ENCODE results near the gene PDE4B. TPM values are rescaled to one million over a fixed set of nuclear protein-coding genes. Genes with fewer than 3 reads are reported as not detected.

Gene PDE4B
- total and polyA plus RNA-seq, 2 of the 13 experiments (the other 11 are each of a cell fraction or from before 2014, with no cell fraction given): not detected

DNA sequence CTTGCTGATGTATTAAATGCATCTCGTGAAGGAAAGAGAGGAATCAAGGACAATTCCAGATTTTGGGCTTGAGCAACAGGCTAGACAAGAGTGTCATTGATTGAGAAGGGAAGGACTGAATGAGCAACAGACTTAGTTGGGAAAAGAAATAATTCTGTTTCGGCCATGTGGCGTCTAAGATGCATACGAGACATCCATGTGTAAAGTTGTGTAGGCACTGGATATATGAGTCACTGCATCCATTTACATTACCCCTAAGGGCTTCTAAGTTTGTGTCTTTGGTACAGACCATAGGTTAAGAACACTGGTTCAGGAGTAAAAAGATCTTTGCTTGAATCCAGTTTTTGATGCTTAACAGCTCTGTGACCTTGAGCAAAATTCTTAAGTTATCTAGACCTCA lies 434.3 kb downstream of the PDE4B start:
- no peak overlapping the region for H3K4me3 ChIP-seq (replicated peaks in 1 of 3; ENCODE audit: insufficient read depth in 1 of 3, low read depth in 2 of 3, low read length in 3 of 3)
- in situ Hi-C loops (cut with HindIII; ENCODE audit: extremely low pct_ligation_motif_present, low pct_unique_long_range_greater_than_20kb): no loop called here
- no peak for DNase-seq (ENCODE audit: low spot score)
- POLR2A ChIA-PET: no interaction called here
- no peaks in the 10 kb centered on the region for H3K9me3 ChIP-seq (ENCODE audit: low read length)
- H3K27me3 ChIP-seq (ENCODE audit: control insufficient read depth in 1 of 2, insufficient read depth in 2 of 2, low read length in 2 of 2): no peaks in the 10 kb centered on the region
- no peak overlapping the region for H2AFZ ChIP-seq (ENCODE audit: low read length)
- H4K20me1 ChIP-seq (ENCODE audit: insufficient read depth, low read length): no peaks in the 10 kb centered on the region
- WGBS (ENCODE audit: low lambda C conversion rate): 60% methylated on average over 4 of the region's 4 CpGs
- CTCF ChIA-PET (ENCODE audit: low intra/inter-chr PET ratio, low total read pairs): no interaction called here
- no peaks in the 10 kb centered on the region for H3K79me2 ChIP-seq (ENCODE audit: insufficient read depth, low read length)
- no peak for ATAC-seq
- H3K27ac ChIP-seq (ENCODE audit: extremely low read length, insufficient read depth, low read length): no peak overlapping the region
- BruUV-seq (replicated peaks): no TSS peak
- H3K4me2 ChIP-seq (ENCODE audit: low read depth, low read length): no peak overlapping the region
- FAIRE-seq: no peak
- no peak overlapping the region for H3K9ac ChIP-seq (ENCODE audit: insufficient read depth, low read depth, low read length)
- intact Hi-C loops (cut with micrococcal nuclease; ENCODE audit: unreplicated experiment): no loop called here
- H3K4me1 ChIP-seq (ENCODE audit: insufficient read depth, low read length): no peaks in the 10 kb centered on the region
- TF ChIP-seq XBP1 (CRISPR knock-in tag; IDR thresholded peaks at IDR 0.05) (no peak), SAP130 (CRISPR knock-in tag; IDR thresholded peaks at IDR 0.05; ENCODE audit: low read depth) (no peak), ZNF12 (CRISPR knock-in tag; IDR thresholded peaks at IDR 0.05) (no peak), CENPT (CRISPR knock-in tag; IDR thresholded peaks at IDR 0.05; ENCODE audit: low read depth) (no peak)
- TF ChIP-seq, protein P1, sequence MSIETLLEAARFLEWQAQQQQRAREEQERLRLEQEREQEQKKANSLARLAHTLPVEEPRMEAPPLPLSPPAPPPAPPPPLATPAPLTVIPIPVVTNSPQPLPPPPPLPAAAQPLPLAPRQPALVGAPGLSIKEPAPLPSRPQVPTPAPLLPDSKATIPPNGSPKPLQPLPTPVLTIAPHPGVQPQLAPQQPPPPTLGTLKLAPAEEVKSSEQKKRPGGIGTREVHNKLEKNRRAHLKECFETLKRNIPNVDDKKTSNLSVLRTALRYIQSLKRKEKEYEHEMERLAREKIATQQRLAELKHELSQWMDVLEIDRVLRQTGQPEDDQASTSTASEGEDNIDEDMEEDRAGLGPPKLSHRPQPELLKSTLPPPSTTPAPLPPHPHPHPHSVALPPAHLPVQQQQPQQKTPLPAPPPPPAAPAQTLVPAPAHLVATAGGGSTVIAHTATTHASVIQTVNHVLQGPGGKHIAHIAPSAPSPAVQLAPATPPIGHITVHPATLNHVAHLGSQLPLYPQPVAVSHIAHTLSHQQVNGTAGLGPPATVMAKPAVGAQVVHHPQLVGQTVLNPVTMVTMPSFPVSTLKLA (IDR thresholded peaks at IDR 0.05): peak; percentile 18; the same call in 1 of the 2 replicates
- H3K36me3 ChIP-seq (replicated peaks in 1 of 2; ENCODE audit: control insufficient read depth in 1 of 2, insufficient read depth in 2 of 2, low read length in 2 of 2): no peaks in the 10 kb centered on the region

DNA sequence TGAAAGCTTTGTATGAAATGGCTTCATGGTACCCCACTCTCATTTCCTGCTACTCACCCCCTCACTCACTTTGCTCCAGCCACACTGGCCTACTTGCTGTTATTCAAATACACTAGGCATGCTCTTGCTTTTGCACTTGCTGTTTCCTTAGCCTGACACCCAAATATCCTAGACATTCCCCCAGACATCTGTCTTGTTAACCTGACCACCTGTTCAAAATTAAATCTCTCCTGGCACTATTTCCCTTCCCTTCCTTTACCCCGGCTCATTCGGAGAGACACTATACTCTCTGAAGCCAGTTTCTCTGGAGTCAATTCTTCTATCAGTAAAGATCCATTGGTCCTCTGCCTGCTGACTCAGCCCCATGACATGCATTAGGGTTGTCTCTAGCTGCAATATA lies 435.3 kb downstream of the PDE4B start:
- TF ChIP-seq STAG1 (CRISPR knock-in tag; IDR thresholded peaks at IDR 0.05) (no peak), HOXA5 (CRISPR knock-in tag; IDR thresholded peaks at IDR 0.05) (no peak), U2AF1 (optimal IDR thresholded peaks at IDR 0.05; ENCODE audit: low read depth, low read length) (no peak), ZNF598 (CRISPR knock-in tag; IDR thresholded peaks at IDR 0.05; ENCODE audit: borderline replicate concordance) (no peak), ARNT (IDR thresholded peaks at IDR 0.05) (no peak), SNAPC5 (CRISPR knock-in tag; IDR thresholded peaks at IDR 0.05; ENCODE audit: borderline replicate concordance) (no peak), ZNF468 (CRISPR knock-in tag; IDR thresholded peaks at IDR 0.05) (no peak), ZBTB8A (CRISPR knock-in tag; IDR thresholded peaks at IDR 0.05; ENCODE audit: borderline replicate concordance, low read depth) (no peak), DR1 (CRISPR knock-in tag; IDR thresholded peaks at IDR 0.05) (no peak), CREM (IDR thresholded peaks at IDR 0.05) (no peak), CREM (CRISPR knock-in tag; IDR thresholded peaks at IDR 0.05) (no peak), SAFB2 (CRISPR knock-in tag; IDR thresholded peaks at IDR 0.05; ENCODE audit: borderline replicate concordance, low read depth) (no peak), ZNF331 (CRISPR knock-in tag; IDR thresholded peaks at IDR 0.05) (no peak), ZNF776 (CRISPR knock-in tag; IDR thresholded peaks at IDR 0.05) (no peak), BCL6 (CRISPR knock-in tag; IDR thresholded peaks at IDR 0.05) (no peak), ZNF747 (CRISPR knock-in tag; IDR thresholded peaks at IDR 0.05; ENCODE audit: borderline replicate concordance) (no peak), ZFAT (CRISPR knock-in tag; conservative IDR thresholded peaks at IDR 0.05) (no peak)
- Histone ChIP-seq H3K4me1 (ENCODE audit: insufficient read depth, low read length) (no peaks in the 10 kb centered on the region), H3K4me3 (replicated peaks in 1 of 3; ENCODE audit: insufficient read depth in 1 of 3, low read depth in 2 of 3, low read length in 3 of 3) (no peak overlapping the region), H2AFZ (ENCODE audit: low read length) (no peak overlapping the region), H3K79me2 (ENCODE audit: insufficient read depth, low read length) (no peaks in the 10 kb centered on the region), H3K4me2 (ENCODE audit: low read depth, low read length) (no peak overlapping the region), H3K27ac (ENCODE audit: extremely low read length, insufficient read depth, low read length) (no peak overlapping the region), H3K9ac (ENCODE audit: insufficient read depth, low read depth, low read length) (no peak overlapping the region), H3K9me3 (ENCODE audit: low read length) (no peaks in the 10 kb centered on the region), H3K36me3 (replicated peaks in 1 of 2; ENCODE audit: control insufficient read depth in 1 of 2, insufficient read depth in 2 of 2, low read length in 2 of 2) (no peaks in the 10 kb centered on the region), H4K20me1 (ENCODE audit: insufficient read depth, low read length) (no peaks in the 10 kb centered on the region), H3K27me3 (ENCODE audit: control insufficient read depth in 1 of 2, insufficient read depth in 2 of 2, low read length in 2 of 2) (no peaks in the 10 kb centered on the region)
- no TSS peak for BruUV-seq (replicated peaks)
- ATAC-seq (no peak), FAIRE-seq (no peak), DNase-seq (ENCODE audit: low spot score) (no peak)
- WGBS (ENCODE audit: low lambda C conversion rate): 96% methylated on average over 2 of the region's 2 CpGs
- intact Hi-C loops (cut with micrococcal nuclease; ENCODE audit: unreplicated experiment): no loop called here
- POLR2A ChIA-PET: no interaction called here
- CTCF ChIA-PET (ENCODE audit: low intra/inter-chr PET ratio, low total read pairs): no interaction called here
- in situ Hi-C loops (cut with HindIII; ENCODE audit: extremely low pct_ligation_motif_present, low pct_unique_long_range_greater_than_20kb): no loop called here

All from HepG2 (cell line).